GM12878 (cell line): ENCODE data around the gene MAPK8IP3. TPM values are rescaled to one million over a fixed set of nuclear protein-coding genes. Genes with fewer than 3 reads are reported as not detected.

Source experiments
- BRCA1 ChIP-seq: IDR thresholded peaks from 2 replicates; pipeline ENCODE4 v1.6.1; 2011; ENCODE audit warnings: low read depth, low read length, improper control_type of control experiment
- FOXK2 ChIP-seq: fragments of 450-650 bp; IDR thresholded peaks from 2 replicates; pipeline ENCODE4 v1.6.1; 2017; ENCODE audit warnings: mild to moderate bottlenecking, moderate library complexity
- HDAC6 ChIP-seq: fragments of 200-600 bp; sonication (generic); IDR thresholded peaks from one replicate; pipeline ENCODE4 v1.8.0; 2017; ENCODE audit warnings: antibody characterized with exemption; ENCODE audit not compliant: unreplicated experiment
- IKZF1 ChIP-seq: fragments of 450-650 bp; conservative IDR thresholded peaks from 2 replicates; pipeline ENCODE4 v1.6.1; 2017; ENCODE audit warnings: antibody characterized with exemption, mild to moderate bottlenecking
- NRF1 ChIP-seq: conservative IDR thresholded peaks from 2 replicates; pipeline ENCODE4 v1.6.1; 2011; ENCODE audit warnings: mild to moderate bottlenecking, low read depth, low read length, improper control_type of control experiment
- SIX5 ChIP-seq: IDR thresholded peaks from 2 replicates; pipeline ENCODE4 v1.6.1; 2011; ENCODE audit warnings: mild to moderate bottlenecking, low read depth, low read length, moderate library complexity; ENCODE audit not compliant: severe bottlenecking
- SREBF2 ChIP-seq: IDR thresholded peaks from 2 replicates; pipeline ENCODE4 v1.6.1; 2012; ENCODE audit warnings: mild to moderate bottlenecking, low read length
- TCF3 ChIP-seq: IDR thresholded peaks from 2 replicates; pipeline ENCODE4 v1.6.1; 2012; ENCODE audit warnings: low read depth, mild to moderate bottlenecking, low read length, borderline replicate concordance; ENCODE audit not compliant: insufficient read depth
- polyA plus RNA-seq, 11 experiments: library from polyadenylated mRNA; depleted of rRNA in 4 of 11; unstranded in 6 of 11; stranded (reverse) in 5 of 11; fragments of >200 nt; fragmentation: Nextera tagmentation in 4 of 11; fragmentation: Illumina TruSeq in 1 of 11; extraction: Ambion mirVana in 4 of 11; extraction: Trizol in 1 of 11; gene quantifications; 1 replicate in 1 of 11; 2 replicates in 10 of 11; pipeline versions ENCODE4 v1.2.1 to v1.2.3, GENCODE V29; 2011 to 2016; ENCODE audit warnings: inconsistent platforms in 2 of 11, missing spikeins in 2 of 11, low read depth in 1 of 11
- total RNA-seq, 4 experiments: library from RNA; depleted of rRNA in 3 of 4; stranded (reverse); fragments of >200 nt in 3 of 4; fragmentation: Illumina TruSeq in 1 of 4; extraction: Trizol in 1 of 4; gene quantifications; 2 replicates each; pipeline versions ENCODE4 v1.2.1 to v1.2.3, GENCODE V29; 2013 to 2021
- TF ChIP-seq, protein P1 (sequence below): fragments of 450-650 bp; formaldehyde crosslinking; IDR thresholded peaks from 2 replicates; pipeline ENCODE4 v1.5.0; 2022; ENCODE audit warnings: mild to moderate bottlenecking, missing genetic modification characterization
- TF ChIP-seq, protein P2 (sequence below): IDR thresholded peaks from 2 replicates; pipeline ENCODE4 v1.6.1; 2012; ENCODE audit warnings: low read depth, low read length, improper control_type of control experiment
- TF ChIP-seq, protein P3 (sequence below): fragments of 450-650 bp; IDR thresholded peaks from 2 replicates; pipeline ENCODE4 v1.6.1; 2017; ENCODE audit warnings: mild to moderate bottlenecking, moderate library complexity
- TF ChIP-seq, protein P4 (sequence below): fragments of 450-650 bp; IDR thresholded peaks from 2 replicates; pipeline ENCODE4 v1.6.1; 2017; ENCODE audit warnings: borderline replicate concordance
- TF ChIP-seq, protein P5 (sequence below): IDR thresholded peaks from 2 replicates; pipeline ENCODE4 v1.6.1; 2012; ENCODE audit warnings: mild to moderate bottlenecking, low read depth, low read length

MAPK8IP3 gene
- total and polyA plus RNA-seq, 10 of the 15 experiments (the other 5 are each of a cell fraction or from before 2014, with no cell fraction given), result 0.06 to 67.9 (median 18.2) TPM

DNA sequence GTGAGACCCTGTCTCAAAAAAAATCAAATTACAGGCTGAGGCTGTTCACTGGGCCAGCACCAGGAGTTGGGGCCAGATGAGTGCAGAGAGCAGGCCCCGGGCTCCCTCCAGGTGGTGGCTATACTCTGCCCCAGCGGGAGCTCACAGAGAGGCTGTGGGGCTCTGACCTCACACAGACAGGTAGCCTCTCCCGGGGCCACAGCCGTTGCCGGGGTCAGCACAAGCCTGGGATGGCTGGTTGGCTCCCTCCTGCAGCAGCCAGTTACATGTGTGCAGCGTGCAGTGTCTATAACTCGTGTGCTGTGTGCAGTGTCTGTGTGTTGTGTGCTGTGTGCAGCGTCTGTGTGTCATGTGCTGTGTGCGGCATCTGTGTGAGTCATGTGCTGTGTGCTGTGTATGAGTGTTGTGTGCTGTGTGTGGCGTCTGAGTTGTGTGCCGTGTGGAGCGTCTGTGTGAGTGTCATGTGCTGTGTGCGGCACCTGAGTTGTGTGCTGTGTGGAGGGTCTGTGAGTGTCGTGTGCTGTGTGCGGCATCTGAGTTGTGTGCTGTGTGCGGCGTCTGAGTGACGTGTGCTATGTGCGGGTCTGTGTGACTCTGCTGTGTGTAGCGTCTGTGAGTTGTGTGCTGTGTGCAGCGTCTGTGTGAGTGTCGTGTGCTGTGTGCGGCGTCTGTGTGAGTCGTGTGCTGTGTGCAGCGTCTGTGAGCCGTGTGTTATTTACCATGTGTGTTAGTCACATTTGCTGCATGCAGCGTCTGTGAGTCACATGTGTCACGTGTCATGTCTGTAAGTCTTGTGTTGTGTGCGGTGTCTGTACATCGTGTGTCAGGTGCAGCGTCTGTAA lies 20.9 kb downstream of the MAPK8IP3 start (continued):
- TF ChIP-seq, protein P1, sequence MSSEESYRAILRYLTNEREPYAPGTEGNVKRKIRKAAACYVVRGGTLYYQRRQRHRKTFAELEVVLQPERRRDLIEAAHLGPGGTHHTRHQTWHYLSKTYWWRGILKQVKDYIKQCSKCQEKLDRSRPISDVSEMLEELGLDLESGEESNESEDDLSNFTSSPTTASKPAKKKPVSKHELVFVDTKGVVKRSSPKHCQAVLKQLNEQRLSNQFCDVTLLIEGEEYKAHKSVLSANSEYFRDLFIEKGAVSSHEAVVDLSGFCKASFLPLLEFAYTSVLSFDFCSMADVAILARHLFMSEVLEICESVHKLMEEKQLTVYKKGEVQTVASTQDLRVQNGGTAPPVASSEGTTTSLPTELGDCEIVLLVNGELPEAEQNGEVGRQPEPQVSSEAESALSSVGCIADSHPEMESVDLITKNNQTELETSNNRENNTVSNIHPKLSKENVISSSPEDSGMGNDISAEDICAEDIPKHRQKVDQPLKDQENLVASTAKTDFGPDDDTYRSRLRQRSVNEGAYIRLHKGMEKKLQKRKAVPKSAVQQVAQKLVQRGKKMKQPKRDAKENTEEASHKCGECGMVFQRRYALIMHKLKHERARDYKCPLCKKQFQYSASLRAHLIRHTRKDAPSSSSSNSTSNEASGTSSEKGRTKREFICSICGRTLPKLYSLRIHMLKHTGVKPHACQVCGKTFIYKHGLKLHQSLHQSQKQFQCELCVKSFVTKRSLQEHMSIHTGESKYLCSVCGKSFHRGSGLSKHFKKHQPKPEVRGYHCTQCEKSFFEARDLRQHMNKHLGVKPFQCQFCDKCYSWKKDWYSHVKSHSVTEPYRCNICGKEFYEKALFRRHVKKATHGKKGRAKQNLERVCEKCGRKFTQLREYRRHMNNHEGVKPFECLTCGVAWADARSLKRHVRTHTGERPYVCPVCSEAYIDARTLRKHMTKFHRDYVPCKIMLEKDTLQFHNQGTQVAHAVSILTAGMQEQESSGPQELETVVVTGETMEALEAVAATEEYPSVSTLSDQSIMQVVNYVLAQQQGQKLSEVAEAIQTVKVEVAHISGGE (CRISPR knock-in tag), result no peak
- TF ChIP-seq IKZF1, result no peak
- no peak for TF ChIP-seq SREBF2
- peak; percentile 66; the same call in 1 of the 2 replicates for TF ChIP-seq TCF3
- TF ChIP-seq HDAC6, result no peak
- TF ChIP-seq, protein P2, sequence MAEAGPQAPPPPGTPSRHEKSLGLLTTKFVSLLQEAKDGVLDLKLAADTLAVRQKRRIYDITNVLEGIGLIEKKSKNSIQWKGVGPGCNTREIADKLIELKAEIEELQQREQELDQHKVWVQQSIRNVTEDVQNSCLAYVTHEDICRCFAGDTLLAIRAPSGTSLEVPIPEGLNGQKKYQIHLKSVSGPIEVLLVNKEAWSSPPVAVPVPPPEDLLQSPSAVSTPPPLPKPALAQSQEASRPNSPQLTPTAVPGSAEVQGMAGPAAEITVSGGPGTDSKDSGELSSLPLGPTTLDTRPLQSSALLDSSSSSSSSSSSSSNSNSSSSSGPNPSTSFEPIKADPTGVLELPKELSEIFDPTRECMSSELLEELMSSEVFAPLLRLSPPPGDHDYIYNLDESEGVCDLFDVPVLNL, result no peak
- TF ChIP-seq, protein P3, sequence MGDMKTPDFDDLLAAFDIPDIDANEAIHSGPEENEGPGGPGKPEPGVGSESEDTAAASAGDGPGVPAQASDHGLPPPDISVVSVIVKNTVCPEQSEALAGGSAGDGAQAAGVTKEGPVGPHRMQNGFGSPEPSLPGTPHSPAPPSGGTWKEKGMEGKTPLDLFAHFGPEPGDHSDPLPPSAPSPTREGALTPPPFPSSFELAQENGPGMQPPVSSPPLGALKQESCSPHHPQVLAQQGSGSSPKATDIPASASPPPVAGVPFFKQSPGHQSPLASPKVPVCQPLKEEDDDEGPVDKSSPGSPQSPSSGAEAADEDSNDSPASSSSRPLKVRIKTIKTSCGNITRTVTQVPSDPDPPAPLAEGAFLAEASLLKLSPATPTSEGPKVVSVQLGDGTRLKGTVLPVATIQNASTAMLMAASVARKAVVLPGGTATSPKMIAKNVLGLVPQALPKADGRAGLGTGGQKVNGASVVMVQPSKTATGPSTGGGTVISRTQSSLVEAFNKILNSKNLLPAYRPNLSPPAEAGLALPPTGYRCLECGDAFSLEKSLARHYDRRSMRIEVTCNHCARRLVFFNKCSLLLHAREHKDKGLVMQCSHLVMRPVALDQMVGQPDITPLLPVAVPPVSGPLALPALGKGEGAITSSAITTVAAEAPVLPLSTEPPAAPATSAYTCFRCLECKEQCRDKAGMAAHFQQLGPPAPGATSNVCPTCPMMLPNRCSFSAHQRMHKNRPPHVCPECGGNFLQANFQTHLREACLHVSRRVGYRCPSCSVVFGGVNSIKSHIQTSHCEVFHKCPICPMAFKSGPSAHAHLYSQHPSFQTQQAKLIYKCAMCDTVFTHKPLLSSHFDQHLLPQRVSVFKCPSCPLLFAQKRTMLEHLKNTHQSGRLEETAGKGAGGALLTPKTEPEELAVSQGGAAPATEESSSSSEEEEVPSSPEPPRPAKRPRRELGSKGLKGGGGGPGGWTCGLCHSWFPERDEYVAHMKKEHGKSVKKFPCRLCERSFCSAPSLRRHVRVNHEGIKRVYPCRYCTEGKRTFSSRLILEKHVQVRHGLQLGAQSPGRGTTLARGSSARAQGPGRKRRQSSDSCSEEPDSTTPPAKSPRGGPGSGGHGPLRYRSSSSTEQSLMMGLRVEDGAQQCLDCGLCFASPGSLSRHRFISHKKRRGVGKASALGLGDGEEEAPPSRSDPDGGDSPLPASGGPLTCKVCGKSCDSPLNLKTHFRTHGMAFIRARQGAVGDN, result no peak
- no peak for TF ChIP-seq NRF1
- TF ChIP-seq BRCA1, result no peak
- TF ChIP-seq, protein P4, sequence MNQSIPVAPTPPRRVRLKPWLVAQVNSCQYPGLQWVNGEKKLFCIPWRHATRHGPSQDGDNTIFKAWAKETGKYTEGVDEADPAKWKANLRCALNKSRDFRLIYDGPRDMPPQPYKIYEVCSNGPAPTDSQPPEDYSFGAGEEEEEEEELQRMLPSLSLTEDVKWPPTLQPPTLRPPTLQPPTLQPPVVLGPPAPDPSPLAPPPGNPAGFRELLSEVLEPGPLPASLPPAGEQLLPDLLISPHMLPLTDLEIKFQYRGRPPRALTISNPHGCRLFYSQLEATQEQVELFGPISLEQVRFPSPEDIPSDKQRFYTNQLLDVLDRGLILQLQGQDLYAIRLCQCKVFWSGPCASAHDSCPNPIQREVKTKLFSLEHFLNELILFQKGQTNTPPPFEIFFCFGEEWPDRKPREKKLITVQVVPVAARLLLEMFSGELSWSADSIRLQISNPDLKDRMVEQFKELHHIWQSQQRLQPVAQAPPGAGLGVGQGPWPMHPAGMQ, result no peak
- TF ChIP-seq FOXK2, result no peak
- TF ChIP-seq SIX5, result no peak
- TF ChIP-seq, protein P5, sequence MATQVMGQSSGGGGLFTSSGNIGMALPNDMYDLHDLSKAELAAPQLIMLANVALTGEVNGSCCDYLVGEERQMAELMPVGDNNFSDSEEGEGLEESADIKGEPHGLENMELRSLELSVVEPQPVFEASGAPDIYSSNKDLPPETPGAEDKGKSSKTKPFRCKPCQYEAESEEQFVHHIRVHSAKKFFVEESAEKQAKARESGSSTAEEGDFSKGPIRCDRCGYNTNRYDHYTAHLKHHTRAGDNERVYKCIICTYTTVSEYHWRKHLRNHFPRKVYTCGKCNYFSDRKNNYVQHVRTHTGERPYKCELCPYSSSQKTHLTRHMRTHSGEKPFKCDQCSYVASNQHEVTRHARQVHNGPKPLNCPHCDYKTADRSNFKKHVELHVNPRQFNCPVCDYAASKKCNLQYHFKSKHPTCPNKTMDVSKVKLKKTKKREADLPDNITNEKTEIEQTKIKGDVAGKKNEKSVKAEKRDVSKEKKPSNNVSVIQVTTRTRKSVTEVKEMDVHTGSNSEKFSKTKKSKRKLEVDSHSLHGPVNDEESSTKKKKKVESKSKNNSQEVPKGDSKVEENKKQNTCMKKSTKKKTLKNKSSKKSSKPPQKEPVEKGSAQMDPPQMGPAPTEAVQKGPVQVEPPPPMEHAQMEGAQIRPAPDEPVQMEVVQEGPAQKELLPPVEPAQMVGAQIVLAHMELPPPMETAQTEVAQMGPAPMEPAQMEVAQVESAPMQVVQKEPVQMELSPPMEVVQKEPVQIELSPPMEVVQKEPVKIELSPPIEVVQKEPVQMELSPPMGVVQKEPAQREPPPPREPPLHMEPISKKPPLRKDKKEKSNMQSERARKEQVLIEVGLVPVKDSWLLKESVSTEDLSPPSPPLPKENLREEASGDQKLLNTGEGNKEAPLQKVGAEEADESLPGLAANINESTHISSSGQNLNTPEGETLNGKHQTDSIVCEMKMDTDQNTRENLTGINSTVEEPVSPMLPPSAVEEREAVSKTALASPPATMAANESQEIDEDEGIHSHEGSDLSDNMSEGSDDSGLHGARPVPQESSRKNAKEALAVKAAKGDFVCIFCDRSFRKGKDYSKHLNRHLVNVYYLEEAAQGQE, result no peak
